ENCODE measurements around the gene PRKG1.

Gene PRKG1

GRCh38 chr10:52105301-52105700, 1031.0 kb downstream of the PRKG1 start:
- no peak for DNase-seq (ENCODE audit: low read depth in 1 of 2, low spot score in 1 of 2)
- no peak for TF ChIP-seq GABPA (IDR thresholded peaks at IDR 0.05; ENCODE audit: low read depth)
- no peak for TF ChIP-seq POLR2AphosphoS5 (IDR thresholded peaks at IDR 0.05; ENCODE audit: low read depth)
- no peak for TF ChIP-seq CTCF (IDR thresholded peaks at IDR 0.05; ENCODE audit: insufficient read depth, low read length)
- no peak for TF ChIP-seq SPI1 (IDR thresholded peaks at IDR 0.05; ENCODE audit: borderline replicate concordance, low read depth)
- TF ChIP-seq REST (IDR thresholded peaks at IDR 0.05; ENCODE audit: insufficient replicate concordance, low read depth): no peak
- no peaks in the 10 kb centered on the region for H3K27me3 ChIP-seq (ENCODE audit: insufficient read depth, poor library complexity, severe bottlenecking)

GRCh38 chr10:52106011-52106410, 1031.7 kb downstream of the PRKG1 start:
- no peak overlapping the region for H3K27ac ChIP-seq (replicated peaks)
- TF ChIP-seq POLR2AphosphoS5 (IDR thresholded peaks at IDR 0.05; ENCODE audit: low read depth): no peak
- no peak for TF ChIP-seq SPI1 (IDR thresholded peaks at IDR 0.05; ENCODE audit: borderline replicate concordance, low read depth)
- TF ChIP-seq CTCF (IDR thresholded peaks at IDR 0.05; ENCODE audit: insufficient read depth, low read length): no peak
- no peak for TF ChIP-seq REST (IDR thresholded peaks at IDR 0.05; ENCODE audit: insufficient replicate concordance, low read depth)
- TF ChIP-seq GABPA (IDR thresholded peaks at IDR 0.05; ENCODE audit: low read depth): no peak

More at GRCh38 chr10:52105301-52105700, 1031.0 kb downstream of the PRKG1 start:
- Histone ChIP-seq H3K4me3 (replicated peaks; ENCODE audit: insufficient read depth, low read length) (no peak overlapping the region), H3K27ac (replicated peaks) (no peak overlapping the region)

GRCh38 chr10:52106899-52107298, 1032.6 kb downstream of the PRKG1 start:
- Histone ChIP-seq H3K27me3 (ENCODE audit: insufficient read depth, poor library complexity, severe bottlenecking) (no peaks in the 10 kb centered on the region), H3K27ac (replicated peaks) (no peak overlapping the region), H3K4me3 (replicated peaks; ENCODE audit: insufficient read depth, low read length) (no peak overlapping the region)
- no peak for DNase-seq (ENCODE audit: low read depth in 1 of 2, low spot score in 1 of 2)
- no peak for TF ChIP-seq CTCF (IDR thresholded peaks at IDR 0.05; ENCODE audit: insufficient read depth, low read length)
- no peak for TF ChIP-seq REST (IDR thresholded peaks at IDR 0.05; ENCODE audit: insufficient replicate concordance, low read depth)
- TF ChIP-seq SPI1 (IDR thresholded peaks at IDR 0.05; ENCODE audit: borderline replicate concordance, low read depth): no peak
- no peak for TF ChIP-seq POLR2AphosphoS5 (IDR thresholded peaks at IDR 0.05; ENCODE audit: low read depth)
- no peak for TF ChIP-seq GABPA (IDR thresholded peaks at IDR 0.05; ENCODE audit: low read depth)

More at GRCh38 chr10:52106011-52106410, 1031.7 kb downstream of the PRKG1 start:
- no peak overlapping the region for H3K4me3 ChIP-seq (replicated peaks; ENCODE audit: insufficient read depth, low read length)
- DNase-seq (ENCODE audit: low read depth in 1 of 2, low spot score in 1 of 2): no peak
- no peaks in the 10 kb centered on the region for H3K27me3 ChIP-seq (ENCODE audit: insufficient read depth, poor library complexity, severe bottlenecking)

All from HL-60 (cell line).